Left lung (tissue), 10 donors: ENCODE results near the gene TSHZ3. TPM values are rescaled to one million over a fixed set of nuclear protein-coding genes. Genes with fewer than 3 reads are reported as not detected.

Experiments used
- ATAC-seq: fragments of 200-7000 bp; cut with Tn5 transposase; one replicate; pipeline ENCODE4 v1.9.1; 2020; ENCODE audit warnings: moderate library complexity
- DNase-seq, 4 donors: peaks; one replicate each; pipeline ENCODE4 v3.0.0-alpha.2; 2013 to 2020
- H3K27ac ChIP-seq, 2 donors: fragments of 200-600 bp; sonication (generic) in 1 of 2; one replicate each; pipeline versions ENCODE4 v1.5.0 to v1.8.0; 2020 to 2021
- H3K27me3 ChIP-seq, 2 donors: fragments of 200-600 bp; sonication (generic) in 1 of 2; one replicate each; pipeline versions ENCODE4 v1.5.0 to v1.8.0; 2020 to 2021
- H3K36me3 ChIP-seq, 2 donors: fragments of 200-600 bp; sonication (generic) in 1 of 2; one replicate each; pipeline versions ENCODE4 v1.5.0 to v1.8.0; 2020 to 2021
- H3K4me1 ChIP-seq, 2 donors: fragments of 200-600 bp; one replicate each; pipeline ENCODE4 v1.8.0; 2021
- H3K4me3 ChIP-seq, 2 donors: fragments of 200-600 bp; sonication (generic) in 1 of 2; one replicate each; pipeline versions ENCODE4 v1.5.0 to v1.8.0; 2020 to 2021; ENCODE audit warnings: mild to moderate bottlenecking in 1 of 2
- H3K9me3 ChIP-seq, 2 donors: fragments of 200-600 bp; sonication (generic) in 1 of 2; one replicate each; pipeline versions ENCODE4 v1.5.0 to v1.8.0; 2020 to 2021
- CTCF ChIP-seq, 2 donors: fragments of 200-600 bp; sonication (generic) in 1 of 2; IDR thresholded peaks; one replicate each; pipeline versions ENCODE4 v1.5.0 to v1.8.0; 2021; ENCODE audit warnings: antibody characterized with exemption in 2 of 2
- intact Hi-C, 2 donors: fragments of 100-400 bp; cut with DNase I; formaldehyde crosslinking; loops; one replicate each; pipeline versions ENCODE4 v1.11.2 to v1.14.2; 2022
- polyA plus RNA-seq, 6 donors: library from polyadenylated mRNA; unstranded; fragments of 120-200 nt; gene quantifications; one replicate each; pipeline ENCODE4 v1.2.1, GENCODE V29; 2013; ENCODE audit not compliant: insufficient read length in 6 of 6
- total RNA-seq, 2 donors: library from RNA; stranded (reverse); fragmentation: NEBNext Ultra II Directional; extraction: Animal tissue kit (Norgen Biotek cat#: 25700); gene quantifications; one replicate each; pipeline ENCODE4 v1.2.1, GENCODE V29; 2021
- donor health status: DM: no; HTN: yes; CAD: no.
- donor health status: DM: no; HTN: no; CAD: no.

TSHZ3 gene
- total and polyA plus RNA-seq, 8 donors, result 6.7 to 42.9 (median 35.2) TPM

GRCh38 chr19:31346184-31347059, 2.8 kb downstream of the TSHZ3 start:
- intact Hi-C loops, result no loop called here
- Histone ChIP-seq H3K4me1 (peaks cover 0 to 26% of the 10 kb centered on the region in 2 donors), H3K27ac (no peak overlapping the region), H3K4me3 (no peak overlapping the region), H3K36me3 (no peaks in the 10 kb centered on the region), H3K27me3 (peaks cover 3 to 66% of the 10 kb centered on the region in 2 donors), H3K9me3 (no peaks in the 10 kb centered on the region)
- ATAC-seq (no peak), DNase-seq (no peak)
- no peak for TF ChIP-seq CTCF (IDR thresholded peaks at IDR 0.05)

GRCh38 chr19:31344403-31344802, 4.8 kb downstream of the TSHZ3 start:
- H3K4me3 ChIP-seq, result no peak overlapping the region
- intact Hi-C loops, result no loop called here
- no peaks in the 10 kb centered on the region for H3K9me3 ChIP-seq
- H3K36me3 ChIP-seq, result no peaks in the 10 kb centered on the region
- no peak for ATAC-seq
- no peak for TF ChIP-seq CTCF (IDR thresholded peaks at IDR 0.05)
- DNase-seq, result no peak
- peaks cover 0 to 55% of the 10 kb centered on the region in 2 donors for H3K27me3 ChIP-seq
- peaks cover 0 to 38% of the 10 kb centered on the region in 2 donors for H3K4me1 ChIP-seq
- no peak overlapping the region for H3K27ac ChIP-seq

- peaks cover 0 to 48% of the 10 kb centered on the region in 2 donors for H3K27me3 ChIP-seq
- TF ChIP-seq CTCF (IDR thresholded peaks at IDR 0.05), result no peak
- ATAC-seq (no peak), DNase-seq (no peak)
- H3K4me3 ChIP-seq, result no peak overlapping the region
- no peaks in the 10 kb centered on the region for H3K36me3 ChIP-seq
- intact Hi-C loops, result no loop called here
- H3K27ac ChIP-seq, result no peak overlapping the region
- no peaks in the 10 kb centered on the region for H3K9me3 ChIP-seq
- H3K4me1 ChIP-seq, result peaks cover 0 to 34% of the 10 kb centered on the region in 2 donors
These were observed 6.3 kb downstream of the TSHZ3 start for GRCh38 chr19:31342926-31343325.

- no peaks in the 10 kb centered on the region for H3K9me3 ChIP-seq
- peaks cover 0 to 26% of the 10 kb centered on the region in 2 donors for H3K4me1 ChIP-seq
- intact Hi-C loops, result no loop called here
- ATAC-seq, result peak; percentile 27
- H3K4me3 ChIP-seq, result no peak overlapping the region
- no peak for TF ChIP-seq CTCF (IDR thresholded peaks at IDR 0.05)
- DNase-seq, result peak in 1 of 4 donors; percentile 79
- H3K36me3 ChIP-seq, result no peaks in the 10 kb centered on the region
- H3K27me3 ChIP-seq, result peaks cover 0 to 23% of the 10 kb centered on the region in 2 donors
- H3K27ac ChIP-seq, result peak overlapping the region in 1 of 2 donors; percentile 5
These were observed 8.9 kb downstream of the TSHZ3 start for GRCh38 chr19:31340042-31341025.
